HG02642 (cell line): ENCODE data around the gene CYB5R3.

Source experiments
- ATAC-seq: cut with Tn5 transposase; IDR thresholded peaks from one replicate; pipeline ENCODE4 v1.9.1; 2021; ENCODE audit warnings: mild to moderate bottlenecking; ENCODE audit not compliant: unreplicated experiment, poor library complexity

Gene CYB5R3

GRCh38 chr22:42646569-42647525 is 2.3 kb downstream of the CYB5R3 start:
- no peak for ATAC-seq

- ATAC-seq, result no peak
These were observed 3.1 kb downstream of the CYB5R3 start for GRCh38 chr22:42645938-42646568.

GRCh38 chr22:42645341-42645937 is 3.8 kb downstream of the CYB5R3 start:
- no peak for ATAC-seq

- no peak for ATAC-seq
These were observed 4.5 kb downstream of the CYB5R3 start for GRCh38 chr22:42644422-42645340.

GRCh38 chr22:42643634-42644421 is 5.4 kb downstream of the CYB5R3 start:
- ATAC-seq, result no peak

- ATAC-seq, result no peak
These were observed 6.2 kb downstream of the CYB5R3 start for GRCh38 chr22:42642806-42643633.

- ATAC-seq, result no peak
These were observed 7.3 kb downstream of the CYB5R3 start for GRCh38 chr22:42641801-42642413.

GRCh38 chr22:42639541-42640241 is 9.5 kb downstream of the CYB5R3 start:
- ATAC-seq, result no peak

GRCh38 chr22:42637555-42637954 is 11.6 kb downstream of the CYB5R3 start:
- ATAC-seq, result no peak

GRCh38 chr22:42636506-42636905 is 12.7 kb downstream of the CYB5R3 start:
- no peak for ATAC-seq

- ATAC-seq, result no peak
These were observed 13.7 kb downstream of the CYB5R3 start for GRCh38 chr22:42635531-42635930.

GRCh38 chr22:42633013-42633412 is 16.2 kb downstream of the CYB5R3 start:
- ATAC-seq, result no peak

GRCh38 chr22:42632096-42632495 is 17.1 kb downstream of the CYB5R3 start:
- no peak for ATAC-seq

- no peak for ATAC-seq
These were observed 18.1 kb downstream of the CYB5R3 start for GRCh38 chr22:42630901-42631602.

GRCh38 chr22:42630211-42630610 is 19.0 kb downstream of the CYB5R3 start:
- no peak for ATAC-seq

GRCh38 chr22:42627981-42628380 is 21.2 kb downstream of the CYB5R3 start:
- ATAC-seq, result no peak
